HepG2 (cell line): ENCODE measurements around the gene FKBP5. TPM values are rescaled to one million over a fixed set of nuclear protein-coding genes. Genes with fewer than 3 reads are reported as not detected.

Source experiments
- ATAC-seq: fragments of 200-7000 bp; cut with Tn5 transposase; 3 replicates; pipeline ENCODE4 v1.9.1; 2020; ENCODE audit warnings: mild to moderate bottlenecking, moderate library complexity
- BruUV-seq: library from RNA; stranded (reverse); fragments of 400-500 nt; replicated peaks from 2 replicates; lab custom pipeline; 2021; lab: Mats Ljungman, UMichigan
- CTCF ChIA-PET: fragments of 300-600 bp; formaldehyde crosslinking; extraction: SDS; loops from one replicate; lab custom pipeline; 2021; ENCODE audit warnings: low total read pairs, inconsistent platforms, low intra/inter-chr PET ratio; lab: Yijun Ruan, JAX
- POLR2A ChIA-PET: fragments of 350-600 bp; sonication (Branson Sonifier 250); formaldehyde crosslinking; loops from one replicate; lab custom pipeline; 2020; ENCODE audit warnings: antibody characterized with exemption, inconsistent platforms; lab: Yijun Ruan, JAX
- DNase-seq: peaks from one replicate; pipeline ENCODE4 v3.0.0-alpha.2; 2015; ENCODE audit warnings: low spot score
- FAIRE-seq: peaks from 3 replicates; lab custom pipeline; 2011; peaks lifted over from hg19 to GRCh38; lab: Jason Lieb, UNC
- H2AFZ ChIP-seq: one replicate; pipeline ENCODE4 v1.6.1; 2011; ENCODE audit warnings: low read length, inconsistent platforms
- H3K27ac ChIP-seq: fragments of 300-600 bp; 3 replicates; pipeline ENCODE4 v1.8.0; 2011; ENCODE audit warnings: mixed run types, mild to moderate bottlenecking, mixed read lengths, low read length, inconsistent platforms; ENCODE audit not compliant: insufficient read depth; ENCODE audit errors: extremely low read length
- H3K27me3 ChIP-seq, 2 experiments: fragments of 200-600 bp in 1 of 2; 2 replicates in 1 of 2; 3 replicates in 1 of 2; pipeline versions ENCODE4 v1.6.0 to v1.8.0; 2011; ENCODE audit warnings: low read length in 2 of 2, mild to moderate bottlenecking in 2 of 2, moderate library complexity in 2 of 2, inconsistent platforms in 1 of 2; ENCODE audit not compliant: insufficient read depth in 2 of 2, control insufficient read depth in 1 of 2
- H3K36me3 ChIP-seq, 2 experiments: fragments of 200-600 bp in 1 of 2; replicated peaks in 1 of 2; 2 replicates in 1 of 2; 3 replicates in 1 of 2; pipeline versions ENCODE4 v1.5.1 to v1.8.0; 2011; ENCODE audit warnings: low read length in 2 of 2, inconsistent platforms in 1 of 2; ENCODE audit not compliant: insufficient read depth in 2 of 2, control insufficient read depth in 1 of 2
- H3K4me1 ChIP-seq: 2 replicates; pipeline ENCODE4 v1.5.1; 2012; ENCODE audit warnings: low read length, inconsistent platforms; ENCODE audit not compliant: insufficient read depth
- H3K4me2 ChIP-seq: 2 replicates; pipeline ENCODE4 v1.6.0; 2011; ENCODE audit warnings: low read depth, low read length, inconsistent platforms
- H3K4me3 ChIP-seq, 3 experiments: fragments of 200-600 bp in 1 of 3; sonication (generic), shearing (Covaris generic) in 1 of 3; replicated peaks in 1 of 3; 2 replicates each; pipeline ENCODE4 v1.5.1; 2011 to 2016; ENCODE audit warnings: low read length in 3 of 3, inconsistent platforms in 2 of 3, low read depth in 2 of 3, mild to moderate bottlenecking in 2 of 3, control low read depth in 1 of 3, mixed read lengths in 1 of 3; ENCODE audit not compliant: insufficient read depth in 1 of 3
- H3K79me2 ChIP-seq: one replicate; pipeline ENCODE4 v1.6.1; 2011; ENCODE audit warnings: low read length, inconsistent platforms; ENCODE audit not compliant: insufficient read depth
- H3K9ac ChIP-seq: 2 replicates; pipeline ENCODE4 v1.6.0; 2011; ENCODE audit warnings: mild to moderate bottlenecking, low read depth, low read length, inconsistent platforms; ENCODE audit not compliant: insufficient read depth
- H3K9me3 ChIP-seq: 2 replicates; pipeline ENCODE4 v1.5.1; 2012; ENCODE audit warnings: mild to moderate bottlenecking, low read length
- H4K20me1 ChIP-seq: 2 replicates; pipeline ENCODE4 v1.6.0; 2011; ENCODE audit warnings: inconsistent platforms, mild to moderate bottlenecking, low read length, moderate library complexity; ENCODE audit not compliant: insufficient read depth
- BATF2 ChIP-seq: sonication (generic); formaldehyde crosslinking; IDR thresholded peaks from 2 replicates; pipeline ENCODE4 v1.8.0; 2022; ENCODE audit warnings: mild to moderate bottlenecking, missing genetic modification reagents, moderate library complexity
- PATZ1 ChIP-seq: sonication (generic); formaldehyde crosslinking; IDR thresholded peaks from 2 replicates; pipeline ENCODE4 v1.4.0; 2020; ENCODE audit warnings: missing genetic modification reagents
- ZNF260 ChIP-seq: sonication (generic); formaldehyde crosslinking; IDR thresholded peaks from 2 replicates; pipeline ENCODE4 v1.4.0; 2020; ENCODE audit warnings: missing genetic modification reagents, low read depth, mild to moderate bottlenecking, borderline replicate concordance
- ZNF616 ChIP-seq: sonication (generic); formaldehyde crosslinking; IDR thresholded peaks from 2 replicates; pipeline ENCODE4 v1.5.0; 2020; ENCODE audit warnings: low read depth, mild to moderate bottlenecking, missing genetic modification reagents
- ZNF746 ChIP-seq: sonication (generic); formaldehyde crosslinking; IDR thresholded peaks from 2 replicates; pipeline ENCODE4 v1.8.0; 2022; ENCODE audit warnings: mild to moderate bottlenecking, missing genetic modification reagents
- ZNF768 ChIP-seq: sonication (generic); formaldehyde crosslinking; IDR thresholded peaks from 2 replicates; pipeline ENCODE4 v1.4.0; 2020; ENCODE audit warnings: missing genetic modification reagents
- WGBS: methylation state at CpG from one replicate; pipeline ENCODE4 v1.1.6; 2017; ENCODE audit warnings: low lambda C conversion rate; 5-methylcytosine and 5-hydroxymethylcytosine counted together
- in situ Hi-C: cut with HindIII; loops from 2 replicates; pipeline ENCODE4 v1.10.0; 2017; ENCODE audit warnings: low pct_unique_long_range_greater_than_20kb; ENCODE audit not compliant: extremely low pct_ligation_motif_present
- intact Hi-C: fragments of 100-400 bp; cut with micrococcal nuclease; formaldehyde crosslinking; loops from one replicate; pipeline ENCODE4 v1.10.0; 2022; ENCODE audit not compliant: unreplicated experiment
- polyA plus RNA-seq, 8 experiments: library from polyadenylated mRNA; depleted of rRNA in 3 of 8; stranded (reverse) in 7 of 8; unstranded in 1 of 8; fragments of >200 nt; fragmentation: Illumina TruSeq in 4 of 8; extraction: Trizol in 4 of 8; gene quantifications; 2 replicates each; pipeline versions ENCODE4 v1.2.1 to v1.2.3, GENCODE V29; 2011 to 2016; ENCODE audit warnings: low read depth in 4 of 8, missing spikeins in 1 of 8, mixed read lengths in 1 of 8; ENCODE audit not compliant: insufficient read depth in 1 of 8
- total RNA-seq, 5 experiments: library from RNA; depleted of rRNA; stranded (reverse); fragments of >200 nt; fragmentation: Illumina TruSeq; extraction: Trizol; gene quantifications; 2 replicates each; pipeline ENCODE4 v1.2.3, GENCODE V29; 2016; ENCODE audit warnings: low read depth in 1 of 5

FKBP5 gene
- total and polyA plus RNA-seq, 2 of the 13 experiments (the other 11 are each of a cell fraction or from before 2014, with no cell fraction given): 8.0 to 17.4 TPM

GRCh38 chr6:35569011-35569461 lies 119.7 kb downstream of the FKBP5 start (continued):
- TF ChIP-seq ZNF746 (CRISPR knock-in tag): no peak
- peak; percentile 41; the same call in 1 of the 2 replicates for TF ChIP-seq ZNF768

- POLR2A ChIA-PET: no interaction called here
- intact Hi-C loops: no loop called here
- ATAC-seq: no peak
- no peak for DNase-seq
- Histone ChIP-seq H3K36me3 (no peaks in the 10 kb centered on the region), H3K9ac (no peak overlapping the region), H3K4me2 (no peak overlapping the region), H4K20me1 (no peaks in the 10 kb centered on the region), H3K27me3 (peaks cover 0 to 47% of the 10 kb centered on the region in 2 experiments; a peak in 4 of 5 replicates), H3K79me2 (no peaks in the 10 kb centered on the region), H3K27ac (no peak overlapping the region), H3K4me3 (no peak overlapping the region), H3K4me1 (peaks cover 22% of the 10 kb centered on the region), H3K9me3 (peaks cover 6% of the 10 kb centered on the region; the same call in 1 of the 2 replicates), H2AFZ (no peak overlapping the region)
- BruUV-seq: no TSS peak
- TF ChIP-seq BATF2 (CRISPR knock-in tag) (no peak), ZNF616 (CRISPR knock-in tag) (no peak), ZNF260 (CRISPR knock-in tag) (no peak), PATZ1 (peak; percentile 38; the same call in 1 of the 2 replicates)
- CTCF ChIA-PET: no interaction called here
- WGBS: 28% methylated on average over 8 of the region's 8 CpGs
- no peak for FAIRE-seq
- in situ Hi-C loops: no loop called here
Observed at GRCh38 chr6:35566794-35567193, 121.9 kb downstream of the FKBP5 start.
